Smooth muscle cell (in vitro differentiated cells): ENCODE results near the gene SLC5A4. TPM values are rescaled to one million over a fixed set of nuclear protein-coding genes. Genes with fewer than 3 reads are reported as not detected.
"Not testable (repeated sequence)": the region's sequence is repeated elsewhere in the genome, so short reads cannot be mapped to it uniquely, and the experiment has no call there.

Experiments used
- DNase-seq: peaks from one replicate; lab custom pipeline; 2025; ENCODE audit not compliant: unreplicated experiment; lab: John Stamatoyannopoulos, UW
- H2AFZ ChIP-seq: fragments of 200-600 bp; sonication (generic); 2 replicates; pipeline ENCODE4 v1.6.0; 2016; ENCODE audit warnings: antibody characterized with exemption, low read depth, mild to moderate bottlenecking
- H3F3A ChIP-seq: fragments of 200-600 bp; sonication (generic); 2 replicates; pipeline ENCODE4 v1.6.0; 2017; ENCODE audit warnings: antibody characterized with exemption, low read depth
- H3K27ac ChIP-seq: fragments of 200-600 bp; sonication (generic); 2 replicates; pipeline ENCODE4 v1.5.1; 2016; ENCODE audit warnings: low read depth, mild to moderate bottlenecking
- H3K27me3 ChIP-seq: fragments of 200-600 bp; sonication (generic); 2 replicates; pipeline ENCODE4 v1.6.1; 2016; ENCODE audit warnings: low read depth, mild to moderate bottlenecking
- H3K36me3 ChIP-seq: fragments of 200-600 bp; sonication (generic); 2 replicates; pipeline ENCODE4 v1.5.1; 2016; ENCODE audit warnings: low read depth
- H3K4me1 ChIP-seq: fragments of 200-600 bp; sonication (generic); 2 replicates; pipeline ENCODE4 v1.5.1; 2016; ENCODE audit warnings: low read depth
- H3K4me2 ChIP-seq: fragments of 200-600 bp; sonication (generic); 2 replicates; pipeline ENCODE4 v1.6.0; 2016; ENCODE audit warnings: mild to moderate bottlenecking
- H3K4me3 ChIP-seq: fragments of 200-600 bp; sonication (generic); 2 replicates; pipeline ENCODE4 v1.5.1; 2016; ENCODE audit warnings: mild to moderate bottlenecking
- H3K79me2 ChIP-seq: fragments of 200-600 bp; sonication (generic); 2 replicates; pipeline ENCODE4 v1.6.0; 2016; ENCODE audit warnings: low read depth, mild to moderate bottlenecking
- H3K9ac ChIP-seq: fragments of 200-600 bp; sonication (generic); 2 replicates; pipeline ENCODE4 v1.6.0; 2016; ENCODE audit warnings: low read depth
- H3K9me3 ChIP-seq: fragments of 200-600 bp; sonication (generic); replicated peaks from 2 replicates; pipeline ENCODE4 v1.5.1; 2016; ENCODE audit warnings: low read depth
- H4K20me1 ChIP-seq: fragments of 200-600 bp; sonication (generic); 2 replicates; pipeline ENCODE4 v1.6.0; 2016; ENCODE audit warnings: low read depth
- CTCF ChIP-seq: fragments of 200-600 bp; sonication (generic); IDR thresholded peaks from 2 replicates; pipeline ENCODE4 v1.5.1; 2017; ENCODE audit warnings: borderline replicate concordance, mild to moderate bottlenecking, antibody characterized with exemption; ENCODE audit not compliant: insufficient read depth, poor library complexity, severe bottlenecking
- WGBS: methylation state at CpG from one replicate; pipeline ENCODE4 v1.1.7; 2016; ENCODE audit warnings: low lambda C conversion rate; 5-methylcytosine and 5-hydroxymethylcytosine counted together
- polyA plus RNA-seq: library from polyadenylated mRNA; unstranded; fragments of >200 nt; fragmentation: Nextera tagmentation; extraction: Ambion mirVana; gene quantifications from 2 replicates; pipeline ENCODE4 v1.2.1, GENCODE V29; 2016
- total RNA-seq: library from RNA; depleted of rRNA; stranded (reverse); fragments of >200 nt; gene quantifications from 2 replicates; pipeline ENCODE4 v1.2.3, GENCODE V29; 2014

Gene SLC5A4
- total RNA-seq (not detected in 2 replicates), polyA plus RNA-seq (not detected in 2 replicates)

DNA sequence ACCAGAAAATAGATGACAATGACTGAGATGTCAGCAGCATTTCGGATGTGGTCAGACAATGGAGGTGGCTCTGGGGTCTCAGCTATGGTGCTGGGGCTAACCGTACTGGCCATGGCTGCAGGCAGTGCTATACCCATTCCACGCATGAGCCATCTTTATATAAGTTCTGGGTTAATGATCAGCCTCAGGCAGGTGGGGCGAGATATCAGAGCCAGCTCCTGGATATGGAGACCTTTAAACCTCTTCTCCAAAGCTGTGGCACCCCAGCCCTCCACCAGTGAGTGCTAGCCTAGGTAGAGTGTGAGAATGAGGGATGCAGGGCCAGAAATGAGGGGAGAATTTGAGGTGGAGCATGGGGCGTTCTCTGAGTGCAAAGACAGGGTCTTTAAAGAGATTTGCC is at the start of gene SLC5A4:
SLC5A4 (minus strand) TSS at position 131 of the 400 bp plus-strand sequence; CDS start at position 113, 18 bp downstream.
- no peaks in the 10 kb centered on the region for H3F3A ChIP-seq
- H3K27ac ChIP-seq, result no peak within 1 kb of the TSS
- H3K36me3 ChIP-seq, result no peaks in the 10 kb centered on the region
- 85% methylated on average over 5 of the region's 5 CpGs for WGBS
- no peak within 1 kb of the TSS for H3K9ac ChIP-seq
- H3K4me2 ChIP-seq, result no peak within 1 kb of the TSS
- no peaks in the 10 kb centered on the region for H4K20me1 ChIP-seq
- no peaks in the 10 kb centered on the region for H3K79me2 ChIP-seq
- no peak within 1 kb of the TSS for H2AFZ ChIP-seq
- H3K4me1 ChIP-seq, result no peaks in the 10 kb centered on the region
- H3K9me3 ChIP-seq, result no peaks in the 10 kb centered on the region
- no peak for DNase-seq
- H3K4me3 ChIP-seq, result no peak within 1 kb of the TSS
- TF ChIP-seq CTCF, result no peak
- peaks cover 42% of the 10 kb centered on the region for H3K27me3 ChIP-seq

- H3K36me3 ChIP-seq, H3K27me3 ChIP-seq, H3K9ac ChIP-seq, H3K4me2 ChIP-seq, H3K9me3 ChIP-seq, H3F3A ChIP-seq, H2AFZ ChIP-seq, H4K20me1 ChIP-seq, H3K79me2 ChIP-seq, H3K27ac ChIP-seq, DNase-seq, H3K4me1 ChIP-seq, H3K4me3 ChIP-seq: not testable (repeated sequence)
These were observed 38.8 kb upstream of the SLC5A4 start for GRCh38 chr22:32293921-32294320.

GRCh38 chr22:32286290-32286840 is 31.2 kb upstream of the SLC5A4 start:
- H4K20me1 ChIP-seq, result no peaks in the 10 kb centered on the region
- H3K36me3 ChIP-seq, result no peaks in the 10 kb centered on the region
- H3F3A ChIP-seq, result no peaks in the 10 kb centered on the region
- H3K27me3 ChIP-seq, result peaks cover 4% of the 10 kb centered on the region
- no peaks in the 10 kb centered on the region for H3K4me1 ChIP-seq
- no peak overlapping the region for H3K27ac ChIP-seq
- no peak overlapping the region for H3K9ac ChIP-seq
- no peak for DNase-seq
- H3K79me2 ChIP-seq, result no peaks in the 10 kb centered on the region
- H3K4me2 ChIP-seq, result no peak overlapping the region
- H3K9me3 ChIP-seq, result no peaks in the 10 kb centered on the region
- H2AFZ ChIP-seq, result no peak overlapping the region
- H3K4me3 ChIP-seq, result no peak overlapping the region
- WGBS, result 93% methylated on average over 3 of the region's 3 CpGs
- no peak for TF ChIP-seq CTCF

DNA sequence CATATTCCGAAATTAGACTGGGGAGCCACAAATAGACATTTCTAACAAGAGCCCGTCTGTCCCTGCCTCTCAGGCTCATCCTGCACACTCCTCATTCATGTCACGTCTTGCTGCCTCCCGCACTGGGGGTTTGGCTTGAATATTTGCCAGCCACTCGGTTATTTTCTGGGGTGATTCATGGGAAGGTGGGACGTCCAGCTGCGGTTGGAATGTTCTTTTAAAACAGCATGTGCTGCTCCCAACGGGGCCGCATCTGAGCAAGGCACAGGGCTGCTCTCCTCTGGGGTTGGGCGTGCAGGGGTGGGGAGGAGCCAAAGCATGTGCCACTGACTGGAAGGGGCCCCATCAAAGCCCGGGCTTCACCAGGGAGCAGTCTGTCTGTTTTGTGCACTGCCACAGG is 25.9 kb upstream of the SLC5A4 start:
- H3K4me3 ChIP-seq, result no peak overlapping the region
- no peak for DNase-seq
- 77% methylated on average over 11 of the region's 11 CpGs for WGBS
- no peaks in the 10 kb centered on the region for H3F3A ChIP-seq
- H2AFZ ChIP-seq, result no peak overlapping the region
- no peaks in the 10 kb centered on the region for H3K9me3 ChIP-seq
- no peaks in the 10 kb centered on the region for H3K36me3 ChIP-seq
- no peak for TF ChIP-seq CTCF
- H3K9ac ChIP-seq, result no peak overlapping the region
- H3K4me2 ChIP-seq, result no peak overlapping the region
- no peaks in the 10 kb centered on the region for H3K4me1 ChIP-seq
- no peaks in the 10 kb centered on the region for H3K79me2 ChIP-seq
- H3K27me3 ChIP-seq, result peaks cover 3% of the 10 kb centered on the region
- H4K20me1 ChIP-seq, result no peaks in the 10 kb centered on the region
- no peak overlapping the region for H3K27ac ChIP-seq

DNA sequence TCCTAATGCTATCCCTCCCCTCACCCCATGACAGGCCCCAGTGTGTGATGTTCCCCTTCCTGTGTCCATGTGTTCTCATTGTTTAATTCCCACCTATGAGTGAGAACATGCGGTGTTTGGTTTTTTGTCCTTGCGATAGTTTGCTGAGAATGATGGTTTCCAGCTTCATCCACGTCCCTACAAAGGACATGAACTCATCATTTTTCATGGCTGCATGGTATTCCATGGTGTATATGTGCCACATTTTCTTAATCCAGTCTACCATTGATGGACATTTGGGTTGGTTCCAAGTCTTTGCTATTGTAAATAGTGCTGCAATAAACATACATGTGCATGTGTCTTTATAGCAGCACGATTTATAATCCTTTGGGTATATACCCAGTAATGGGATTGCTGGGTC is 20.2 kb upstream of the SLC5A4 start:
- H3F3A ChIP-seq, H4K20me1 ChIP-seq, H3K27ac ChIP-seq, H3K79me2 ChIP-seq, H3K4me3 ChIP-seq, H3K9ac ChIP-seq, H3K4me2 ChIP-seq, H3K36me3 ChIP-seq, H3K27me3 ChIP-seq, H3K4me1 ChIP-seq, H2AFZ ChIP-seq, H3K9me3 ChIP-seq, DNase-seq: not testable (repeated sequence)
- WGBS, result 77% methylated on average over 2 of the region's 4 CpGs
